ENCODE data around the gene DNAH9.

DNA sequence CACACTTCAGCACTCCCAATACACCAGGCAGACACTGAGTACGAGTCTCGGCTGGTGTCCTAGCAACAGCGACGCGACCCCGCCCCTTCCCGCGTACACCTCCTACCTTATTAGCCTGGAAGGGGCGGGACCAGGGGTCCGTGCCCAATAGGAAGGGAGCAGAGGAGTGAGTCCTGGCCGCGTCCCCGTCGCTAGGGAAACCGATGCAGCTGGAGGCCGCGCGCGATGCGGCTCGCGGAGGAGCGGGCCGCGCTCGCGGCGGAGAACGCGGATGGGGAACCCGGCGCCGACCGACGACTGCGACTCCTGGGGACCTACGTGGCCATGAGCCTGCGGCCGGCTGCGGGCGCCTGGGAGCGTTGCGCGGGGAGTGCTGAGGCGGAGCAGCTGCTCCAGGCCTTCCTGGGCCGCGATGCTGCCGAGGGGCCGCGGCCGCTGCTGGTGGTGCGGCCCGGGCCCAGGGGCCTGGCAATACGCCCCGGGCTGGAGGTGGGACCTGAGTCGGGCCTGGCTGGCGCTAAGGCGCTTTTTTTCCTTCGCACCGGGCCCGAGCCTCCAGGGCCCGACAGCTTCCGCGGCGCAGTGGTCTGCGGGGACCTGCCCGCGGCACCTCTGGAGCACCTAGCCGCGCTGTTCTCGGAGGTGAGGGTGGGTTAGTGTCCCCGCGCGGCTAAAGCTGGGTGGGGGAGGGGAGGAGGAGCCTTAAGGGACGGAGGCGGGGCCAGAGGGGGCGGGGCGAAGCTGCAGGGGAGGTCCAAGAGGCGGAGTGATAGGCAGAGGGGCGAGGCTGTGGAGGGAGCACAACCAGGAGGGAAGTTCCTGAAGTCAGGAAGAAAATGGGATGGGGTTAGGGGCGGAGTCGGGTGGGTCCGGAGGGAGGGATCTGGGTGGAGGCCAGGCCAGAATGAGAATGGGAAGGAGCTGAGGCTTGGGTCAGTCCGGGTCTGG lies at the start of gene DNAH9:
- TF ChIP-seq, protein P1, sequence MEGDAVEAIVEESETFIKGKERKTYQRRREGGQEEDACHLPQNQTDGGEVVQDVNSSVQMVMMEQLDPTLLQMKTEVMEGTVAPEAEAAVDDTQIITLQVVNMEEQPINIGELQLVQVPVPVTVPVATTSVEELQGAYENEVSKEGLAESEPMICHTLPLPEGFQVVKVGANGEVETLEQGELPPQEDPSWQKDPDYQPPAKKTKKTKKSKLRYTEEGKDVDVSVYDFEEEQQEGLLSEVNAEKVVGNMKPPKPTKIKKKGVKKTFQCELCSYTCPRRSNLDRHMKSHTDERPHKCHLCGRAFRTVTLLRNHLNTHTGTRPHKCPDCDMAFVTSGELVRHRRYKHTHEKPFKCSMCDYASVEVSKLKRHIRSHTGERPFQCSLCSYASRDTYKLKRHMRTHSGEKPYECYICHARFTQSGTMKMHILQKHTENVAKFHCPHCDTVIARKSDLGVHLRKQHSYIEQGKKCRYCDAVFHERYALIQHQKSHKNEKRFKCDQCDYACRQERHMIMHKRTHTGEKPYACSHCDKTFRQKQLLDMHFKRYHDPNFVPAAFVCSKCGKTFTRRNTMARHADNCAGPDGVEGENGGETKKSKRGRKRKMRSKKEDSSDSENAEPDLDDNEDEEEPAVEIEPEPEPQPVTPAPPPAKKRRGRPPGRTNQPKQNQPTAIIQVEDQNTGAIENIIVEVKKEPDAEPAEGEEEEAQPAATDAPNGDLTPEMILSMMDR (IDR thresholded peaks at IDR 0.05): no peak
- no peak for TF ChIP-seq EZH2 (IDR thresholded peaks at IDR 0.05; ENCODE audit: borderline replicate concordance, insufficient read depth, low read depth, low read length, poor library complexity, severe bottlenecking)
